Subcutaneous adipose tissue (tissue), 4 donors: ENCODE measurements around the gene HOXC6. TPM values are rescaled to one million over a fixed set of nuclear protein-coding genes. Genes with fewer than 3 reads are reported as not detected.

Source experiments
- total RNA-seq, 4 donors: library from RNA; depleted of rRNA; stranded (reverse); fragments of >200 nt; gene quantifications; one replicate each; pipeline ENCODE4 v1.1.0, GENCODE V29; 2016
- TF ChIP-seq, protein P1 (sequence below): fragments of 450-650 bp; IDR thresholded peaks from one replicate; pipeline ENCODE4 v1.5.1; 2016; ENCODE audit warnings: low read depth, mild to moderate bottlenecking, control low read depth, antibody characterized with exemption, moderate library complexity

Gene HOXC6
- total RNA-seq, 4 donors from 2014 or later, result 2.5 to 5.5 (median 5.2) TPM

DNA sequence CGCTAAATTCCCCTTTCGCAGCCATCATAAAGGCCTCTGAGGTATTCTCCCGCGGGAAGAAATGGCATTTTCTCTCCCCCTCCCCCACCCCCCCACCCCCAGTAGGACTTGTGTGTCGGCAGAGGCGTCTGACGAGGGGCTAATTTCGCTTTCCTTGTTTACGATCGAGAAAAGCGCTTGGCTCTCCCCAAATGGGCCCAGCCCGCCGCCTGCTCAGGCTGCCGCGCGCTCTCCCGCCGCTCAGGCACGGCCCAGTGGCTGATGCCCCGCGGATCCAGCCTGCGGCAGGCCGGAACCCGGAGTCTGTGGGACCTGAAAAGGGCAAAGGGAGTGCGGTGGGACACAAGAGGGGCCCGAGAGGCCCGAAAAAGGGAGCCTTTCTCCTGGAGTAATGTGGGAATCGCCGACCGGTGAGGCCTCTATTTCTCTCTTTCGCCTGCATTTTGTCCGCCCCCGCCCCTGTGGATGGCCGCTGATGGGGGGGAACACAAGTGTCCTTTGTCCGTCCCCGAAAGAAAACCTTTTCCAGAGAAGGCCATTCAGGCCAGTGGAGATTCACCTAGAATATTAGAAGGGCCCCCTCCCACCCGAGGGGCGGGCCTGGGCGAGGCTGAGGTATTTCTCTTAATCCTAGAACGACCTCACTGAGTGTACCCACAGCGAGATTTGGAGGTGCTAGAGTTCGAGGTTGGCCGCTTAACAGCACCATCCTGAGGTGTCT, 9.0 kb upstream of the HOXC6 start:
- TF ChIP-seq, protein P1, sequence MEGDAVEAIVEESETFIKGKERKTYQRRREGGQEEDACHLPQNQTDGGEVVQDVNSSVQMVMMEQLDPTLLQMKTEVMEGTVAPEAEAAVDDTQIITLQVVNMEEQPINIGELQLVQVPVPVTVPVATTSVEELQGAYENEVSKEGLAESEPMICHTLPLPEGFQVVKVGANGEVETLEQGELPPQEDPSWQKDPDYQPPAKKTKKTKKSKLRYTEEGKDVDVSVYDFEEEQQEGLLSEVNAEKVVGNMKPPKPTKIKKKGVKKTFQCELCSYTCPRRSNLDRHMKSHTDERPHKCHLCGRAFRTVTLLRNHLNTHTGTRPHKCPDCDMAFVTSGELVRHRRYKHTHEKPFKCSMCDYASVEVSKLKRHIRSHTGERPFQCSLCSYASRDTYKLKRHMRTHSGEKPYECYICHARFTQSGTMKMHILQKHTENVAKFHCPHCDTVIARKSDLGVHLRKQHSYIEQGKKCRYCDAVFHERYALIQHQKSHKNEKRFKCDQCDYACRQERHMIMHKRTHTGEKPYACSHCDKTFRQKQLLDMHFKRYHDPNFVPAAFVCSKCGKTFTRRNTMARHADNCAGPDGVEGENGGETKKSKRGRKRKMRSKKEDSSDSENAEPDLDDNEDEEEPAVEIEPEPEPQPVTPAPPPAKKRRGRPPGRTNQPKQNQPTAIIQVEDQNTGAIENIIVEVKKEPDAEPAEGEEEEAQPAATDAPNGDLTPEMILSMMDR, result no peak

DNA sequence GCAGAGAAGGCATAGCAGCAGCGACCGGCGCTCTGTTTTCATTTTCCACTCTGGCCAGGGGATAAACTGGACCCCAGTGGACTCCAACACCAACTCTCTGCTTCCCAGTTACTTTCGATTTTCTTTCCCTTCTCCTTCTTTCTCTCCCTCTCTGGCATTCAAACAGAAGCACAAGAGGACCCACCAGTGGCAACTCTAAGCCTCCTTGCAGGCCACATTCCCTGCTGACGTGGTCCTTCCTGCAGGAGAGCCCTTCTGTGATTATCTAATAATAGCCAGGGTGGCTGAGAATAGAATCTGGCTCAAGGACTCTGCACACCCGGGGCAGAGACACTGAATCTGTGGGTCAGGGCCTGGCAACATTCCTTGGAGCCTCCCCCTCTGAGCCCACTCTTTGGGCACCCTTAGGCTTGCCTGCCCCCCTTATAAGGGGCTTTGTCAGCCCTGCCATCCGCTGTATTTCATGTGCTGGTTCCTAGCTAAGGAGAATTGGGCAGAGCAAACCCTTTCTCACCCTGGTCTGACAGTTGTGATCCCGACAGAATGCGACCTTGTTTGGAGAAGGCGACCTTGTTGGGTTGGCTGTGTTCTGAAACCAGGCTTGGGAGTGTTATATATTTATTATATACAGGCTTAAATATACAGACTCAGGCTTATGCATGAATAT, 8.2 kb upstream of the HOXC6 start:
- TF ChIP-seq, protein P1, result no peak

DNA sequence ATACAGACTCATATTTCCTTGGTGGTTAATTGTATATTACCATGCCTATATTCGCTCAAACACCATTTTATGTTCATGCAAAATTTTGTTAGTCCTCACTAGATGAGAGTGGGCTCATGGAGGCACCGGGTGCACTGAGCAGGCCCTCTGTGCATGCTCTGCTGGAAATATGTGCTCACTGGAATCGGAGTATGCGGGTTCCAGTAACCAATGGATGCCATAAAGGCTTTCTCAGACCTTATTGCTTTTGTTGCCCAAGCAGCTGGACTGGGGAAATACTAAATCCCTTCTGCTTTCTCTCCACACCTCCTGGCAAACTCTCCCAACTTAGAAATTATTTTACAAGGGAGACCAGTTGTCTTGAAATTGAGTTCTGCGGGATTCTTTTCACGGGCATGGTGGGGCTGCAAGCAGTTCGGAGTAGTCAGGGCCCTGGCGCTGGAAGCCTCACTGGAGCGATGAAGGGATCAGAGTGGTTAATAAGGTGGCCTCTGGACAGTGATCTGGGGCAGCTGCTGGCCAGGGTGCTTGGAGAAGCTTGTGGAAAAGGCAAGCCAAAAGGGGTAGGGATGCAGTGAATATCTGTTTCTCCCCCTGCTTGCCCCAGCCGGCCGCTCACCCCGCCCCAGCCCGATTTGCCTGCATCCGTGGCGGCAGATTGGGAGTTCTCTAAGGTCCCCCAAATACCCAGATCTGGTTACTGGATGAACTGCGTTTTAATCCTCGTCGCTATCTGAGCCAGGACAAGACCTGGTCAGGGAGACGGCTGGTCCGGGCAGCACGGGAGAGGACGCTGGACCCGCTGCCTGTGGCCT, 7.4 kb upstream of the HOXC6 start:
- TF ChIP-seq, protein P1, result no peak

DNA sequence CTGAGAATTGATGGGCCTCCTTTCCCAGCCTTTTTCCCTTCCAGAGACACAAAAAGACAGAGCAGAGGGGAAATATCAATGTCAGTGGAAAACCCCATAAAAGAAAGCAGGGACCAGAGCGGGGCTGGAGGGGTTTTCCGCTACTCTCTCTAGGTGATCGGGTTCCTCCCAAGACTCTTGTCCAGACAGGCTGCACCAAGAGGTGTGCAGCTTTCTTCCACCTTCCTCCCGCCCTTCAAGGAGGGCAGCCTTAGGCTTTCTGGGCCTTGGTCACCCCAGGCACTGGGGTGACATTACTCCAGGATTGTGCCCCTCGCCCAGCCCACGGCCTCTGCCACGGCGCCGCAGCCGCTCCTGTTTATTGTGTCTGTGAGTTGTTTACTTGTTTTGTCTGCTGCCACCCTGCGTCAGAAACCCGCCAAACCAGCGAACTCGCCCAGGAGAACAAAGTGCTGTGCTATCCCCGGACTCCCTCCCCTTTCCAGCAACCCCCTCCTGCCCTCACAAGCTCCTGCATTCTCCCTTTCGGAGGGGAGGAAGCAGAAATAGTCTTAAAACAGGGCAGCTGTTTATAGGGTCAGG, 6.7 kb upstream of the HOXC6 start:
- TF ChIP-seq, protein P1, result no peak

DNA sequence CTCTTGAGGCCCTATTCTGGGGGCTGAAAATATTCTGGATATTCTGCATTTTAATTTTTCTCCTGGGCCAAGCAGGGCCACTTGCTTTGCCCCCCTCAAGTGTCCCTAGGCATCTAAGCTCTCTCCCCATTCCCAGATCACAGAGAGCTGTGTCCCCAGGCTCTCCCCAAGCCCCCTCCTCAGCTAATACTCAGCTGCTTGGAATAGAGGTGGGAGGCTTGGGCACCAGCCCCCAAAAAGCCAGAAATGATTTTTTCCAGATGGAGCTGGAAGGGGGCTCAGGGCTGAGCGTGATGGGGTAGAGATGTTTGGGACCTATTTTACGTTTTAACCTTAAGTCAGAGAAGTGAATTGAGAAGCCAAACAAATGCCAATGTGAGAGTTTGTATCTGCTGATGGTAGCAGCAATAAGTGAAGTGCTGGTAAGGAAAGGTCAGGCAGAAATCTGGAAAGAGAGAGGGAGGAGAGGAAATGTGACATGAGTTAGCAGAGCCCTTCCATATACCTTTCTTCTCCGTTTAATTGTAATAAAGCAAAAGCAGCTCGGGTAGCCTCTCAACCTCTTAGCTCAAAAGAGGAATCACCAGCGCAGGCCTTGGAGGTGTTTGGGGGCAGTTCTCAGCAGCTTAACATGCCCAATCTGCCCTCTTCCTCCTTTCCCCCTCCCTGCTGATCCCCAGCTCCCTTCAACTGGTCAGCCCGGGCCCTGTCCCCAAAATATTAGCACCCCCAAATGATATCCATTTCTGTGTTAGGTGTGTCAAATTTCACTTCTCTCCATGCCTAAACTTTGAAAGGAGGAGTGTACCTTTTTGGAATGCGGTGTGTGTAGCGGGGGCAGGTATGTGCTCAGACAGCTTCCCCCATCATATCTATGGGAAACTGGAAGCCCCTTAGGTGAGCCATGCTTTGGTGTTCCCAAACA, 5.0 kb upstream of the HOXC6 start:
- TF ChIP-seq, protein P1, result no peak

DNA sequence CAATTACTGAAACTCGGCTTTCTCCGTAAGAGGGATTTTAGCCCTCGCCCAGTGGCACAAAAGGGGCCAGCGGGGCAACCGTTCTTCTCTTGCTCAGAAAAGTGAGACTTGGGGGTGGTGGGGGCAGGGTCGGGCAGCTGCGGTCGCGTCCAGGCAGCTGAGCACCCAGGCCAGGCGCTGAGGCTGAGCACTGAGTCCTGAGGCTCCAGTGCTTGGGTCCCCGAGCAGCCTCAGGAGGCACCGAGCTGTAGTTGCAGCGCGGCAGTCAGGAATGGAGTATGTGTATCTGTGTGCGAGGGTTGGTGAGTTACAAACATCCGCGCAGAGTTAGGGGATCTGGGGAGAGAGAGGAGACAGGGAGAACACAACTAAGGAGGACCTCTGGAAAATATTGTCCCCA, 4.1 kb upstream of the HOXC6 start:
- TF ChIP-seq, protein P1, result no peak
